ENCODE data around the gene GRK2. TPM values are rescaled to one million over a fixed set of nuclear protein-coding genes. Genes with fewer than 3 reads are reported as not detected.

The GRK2 gene
- total RNA-seq, 4 donors from 2014 or later: 40.2 to 79.8 (median 68.4) TPM

DNA sequence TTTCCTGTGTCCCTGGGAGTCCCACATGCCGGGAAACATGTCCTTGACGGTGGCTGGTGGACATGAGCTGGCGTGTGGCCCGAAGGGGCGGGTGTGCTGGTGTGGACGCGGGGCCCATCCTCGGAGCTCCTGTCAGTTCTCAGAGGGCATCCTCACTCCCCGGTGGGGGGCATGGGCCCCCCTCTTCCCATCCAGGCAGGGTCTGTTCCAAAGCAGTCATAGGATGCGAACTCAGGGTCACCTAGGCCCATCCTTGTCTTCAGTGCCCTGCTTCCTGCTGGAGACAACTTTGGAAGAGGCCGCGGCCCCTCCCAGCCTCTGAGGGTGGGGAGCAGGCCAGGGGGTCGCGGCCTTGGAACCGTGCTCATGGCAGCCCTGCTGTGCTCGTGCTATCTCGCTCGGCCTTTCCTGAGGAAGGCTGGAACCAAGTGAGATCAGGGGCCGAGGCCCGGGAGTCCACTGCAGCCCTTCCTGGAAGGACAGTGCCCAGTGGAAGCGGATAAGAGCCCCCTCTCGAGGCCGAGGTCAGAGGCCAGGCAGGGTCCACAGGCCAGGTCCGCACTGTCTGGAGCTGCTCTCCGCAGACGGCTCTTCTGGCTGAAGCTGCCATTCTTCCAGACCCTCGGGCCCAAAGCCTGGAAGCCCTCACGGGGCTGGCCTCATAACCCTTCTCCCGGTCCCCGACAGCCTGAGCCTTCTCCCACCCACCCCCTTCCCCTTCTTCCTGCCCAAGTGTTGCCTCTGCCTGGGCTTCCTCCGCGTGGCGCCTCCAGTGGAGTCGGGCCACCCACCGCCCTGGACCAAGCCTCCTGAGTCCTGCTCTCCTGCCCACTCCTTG is 8.7 kb downstream of the GRK2 start:
- H3K4me1 ChIP-seq: peaks cover 83 to 84% of the 10 kb centered on the region in 2 donors
- peak in 1 of 2 donors; percentile 26 for DNase-seq

GRCh38 chr11:67275606-67276409 is 9.5 kb downstream of the GRK2 start:
- DNase-seq (peak in 1 of 2 donors; percentile 10), ATAC-seq (no peak)
- H3K36me3 ChIP-seq: peaks cover 0 to 19% of the 10 kb centered on the region in 2 donors
- TF ChIP-seq, protein P1, sequence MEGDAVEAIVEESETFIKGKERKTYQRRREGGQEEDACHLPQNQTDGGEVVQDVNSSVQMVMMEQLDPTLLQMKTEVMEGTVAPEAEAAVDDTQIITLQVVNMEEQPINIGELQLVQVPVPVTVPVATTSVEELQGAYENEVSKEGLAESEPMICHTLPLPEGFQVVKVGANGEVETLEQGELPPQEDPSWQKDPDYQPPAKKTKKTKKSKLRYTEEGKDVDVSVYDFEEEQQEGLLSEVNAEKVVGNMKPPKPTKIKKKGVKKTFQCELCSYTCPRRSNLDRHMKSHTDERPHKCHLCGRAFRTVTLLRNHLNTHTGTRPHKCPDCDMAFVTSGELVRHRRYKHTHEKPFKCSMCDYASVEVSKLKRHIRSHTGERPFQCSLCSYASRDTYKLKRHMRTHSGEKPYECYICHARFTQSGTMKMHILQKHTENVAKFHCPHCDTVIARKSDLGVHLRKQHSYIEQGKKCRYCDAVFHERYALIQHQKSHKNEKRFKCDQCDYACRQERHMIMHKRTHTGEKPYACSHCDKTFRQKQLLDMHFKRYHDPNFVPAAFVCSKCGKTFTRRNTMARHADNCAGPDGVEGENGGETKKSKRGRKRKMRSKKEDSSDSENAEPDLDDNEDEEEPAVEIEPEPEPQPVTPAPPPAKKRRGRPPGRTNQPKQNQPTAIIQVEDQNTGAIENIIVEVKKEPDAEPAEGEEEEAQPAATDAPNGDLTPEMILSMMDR (IDR thresholded peaks at IDR 0.05 in 4 of 5, conservative IDR thresholded peaks at IDR 0.05 in 1 of 5): no peak
- TF ChIP-seq POLR2A (IDR thresholded peaks at IDR 0.05): no peak
- in situ Hi-C loops (cut with MboI; ENCODE audit: low sequenced_read_pairs in 4 of 4) (loop anchor here in 1 of 4 donors (5.0 kb wide), 1 partner anchor 41 kb away; no protein-coding TSS in a partner anchor), intact Hi-C loops (cut with DNase I; ENCODE audit: low total_unique reads) (no loop called here)
- peak overlapping the region; percentile 79 to 89 (median 87) for H3K27ac ChIP-seq
- no peaks in the 10 kb centered on the region for H3K9me3 ChIP-seq
- peaks cover 74 to 75% of the 10 kb centered on the region in 2 donors for H3K4me1 ChIP-seq
- no peaks in the 10 kb centered on the region for H3K27me3 ChIP-seq
- H3K4me3 ChIP-seq: no peak overlapping the region

More for the DNA sequence above, 8.7 kb downstream of the GRK2 start:
- in situ Hi-C loops (cut with MboI; ENCODE audit: low sequenced_read_pairs in 4 of 4): loop anchor here in 1 of 4 donors (5.0 kb wide), 1 partner anchor 42 kb away; no protein-coding TSS in a partner anchor
- Histone ChIP-seq H3K27ac (peak overlapping the region; percentile 65 to 89 (median 83)), H3K27me3 (no peaks in the 10 kb centered on the region), H3K36me3 (peaks cover 0 to 11% of the 10 kb centered on the region in 2 donors), H3K9me3 (no peaks in the 10 kb centered on the region), H3K4me3 (peak overlapping the region in 1 of 4 donors; percentile 17)
- TF ChIP-seq, protein P1 (IDR thresholded peaks at IDR 0.05 in 4 of 5, conservative IDR thresholded peaks at IDR 0.05 in 1 of 5): no peak
- no peak for TF ChIP-seq POLR2A (IDR thresholded peaks at IDR 0.05)
- ATAC-seq: no peak
- intact Hi-C loops (cut with DNase I; ENCODE audit: low total_unique reads): no loop called here

DNA sequence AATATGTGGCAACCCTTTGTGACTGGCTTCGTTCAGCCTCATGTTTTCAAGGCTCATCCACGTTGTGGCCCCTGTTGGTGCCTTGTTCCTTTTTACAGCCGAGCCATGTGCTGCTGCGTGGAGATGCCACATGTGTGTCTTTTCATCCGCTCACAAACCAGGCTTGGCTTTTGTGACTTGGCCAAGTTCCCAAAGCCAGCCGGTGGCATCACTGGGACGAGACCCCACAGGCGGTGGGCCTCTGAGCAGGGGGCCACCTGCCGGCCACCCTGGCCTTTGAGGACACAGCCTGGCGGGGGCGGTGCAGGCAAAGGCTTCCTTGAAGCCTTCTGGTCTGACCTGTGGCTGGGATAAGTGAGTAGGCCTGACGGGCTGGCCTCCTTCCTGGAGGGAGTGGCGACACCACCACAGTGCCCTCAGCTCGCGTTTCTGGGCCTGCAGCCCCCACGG is 10.5 kb downstream of the GRK2 start:
- Histone ChIP-seq H3K4me3 (peak overlapping the region; percentile 45 to 59 (median 50)), H3K4me1 (peaks cover 64 to 66% of the 10 kb centered on the region in 2 donors)

More for the DNA sequence above, 10.5 kb downstream of the GRK2 start:
- DNase-seq: no peak
- no peaks in the 10 kb centered on the region for H3K9me3 ChIP-seq
- ATAC-seq: peak; percentile 35 to 65
- peak overlapping the region; percentile 79 to 89 (median 87) for H3K27ac ChIP-seq
- in situ Hi-C loops (cut with MboI; ENCODE audit: low sequenced_read_pairs in 4 of 4) (loop anchor here in 1 of 4 donors (5.0 kb wide), 1 partner anchor 40 kb away; no protein-coding TSS in a partner anchor), intact Hi-C loops (cut with DNase I; ENCODE audit: low total_unique reads) (no loop called here)
- H3K27me3 ChIP-seq: no peaks in the 10 kb centered on the region
- H3K36me3 ChIP-seq: peaks cover 0 to 29% of the 10 kb centered on the region in 2 donors
- TF ChIP-seq POLR2A (IDR thresholded peaks at IDR 0.05): no peak
- TF ChIP-seq, protein P1 (IDR thresholded peaks at IDR 0.05 in 4 of 5, conservative IDR thresholded peaks at IDR 0.05 in 1 of 5): peak in 4 of 5 experiments; percentile 23 to 46 (median 35)

Measured in gastrocnemius medialis (tissue), 4 donors.